ENCODE measurements around the gene TP53. TPM values are rescaled to one million over a fixed set of nuclear protein-coding genes. Genes with fewer than 3 reads are reported as not detected.

Gene TP53
- total RNA-seq (2012; rRNA removed), result 26.4 and 31.2 TPM in 2 replicates
- polyA plus RNA-seq (2012; rRNA removed), result 41.6 and 48.5 TPM in 2 replicates
- 86.0 and 105 TPM in 2 replicates for polyA plus RNA-seq (2012; cell fraction: cytosol; rRNA removed)
- 34.8 and 74.1 TPM in 2 replicates for polyA plus RNA-seq (2012; cell fraction: nucleus; rRNA removed; ENCODE audit: low replicate concordance)
- Bru-seq, nascent RNA, result percentile 68 among the genes with signal in this experiment
- percentile 86 among the genes with signal in this experiment for BruChase-seq, experiment 1, labeled RNA remaining after a 6-hour chase
- percentile 76 among the genes with signal in this experiment for BruChase-seq, experiment 2, labeled RNA remaining after a 2-hour chase
- long read RNA-seq, transcript TP53-227 (11 exons, 2,579 nt), result major isoform, 22 of 75 reads
- long read RNA-seq, transcript TP53-225 (7 exons, 2,271 nt), result minor isoform, 6 of 75 reads
- long read RNA-seq, partial matches to known transcripts, result 22 of 75 reads
- long read RNA-seq, other reads (novel, unspliced or antisense), result 23 of 75 reads

- Histone ChIP-seq H3K9me3 (ENCODE audit: control insufficient read depth, insufficient read depth, low read length) (no peaks in the 10 kb centered on the region), H3K23ac (ENCODE audit: low read depth, low read length) (peak within 1 kb of the TSS; percentile 98), H3K14ac (replicated peaks; ENCODE audit: low read depth, low read length) (peak within 1 kb of the TSS; percentile 95), H2BK5ac (ENCODE audit: low read depth, low read length, poor library complexity, severe bottlenecking) (peak within 1 kb of the TSS; percentile 95), H4K91ac (ENCODE audit: insufficient read depth, low read depth, low read length) (peak within 1 kb of the TSS; percentile 93), H2BK20ac (ENCODE audit: low read depth, low read length) (peak within 1 kb of the TSS; percentile 55), H3K9me1 (ENCODE audit: insufficient read depth, low read length) (no peaks in the 10 kb centered on the region), H3K4me2 (ENCODE audit: low read depth, low read length) (peak within 1 kb of the TSS; percentile 93), H4K20me1 (ENCODE audit: insufficient read depth, low read length) (peaks cover 4% of the 10 kb centered on the region), H3K27me3 (ENCODE audit: control insufficient read depth, insufficient read depth, low read length) (no peaks in the 10 kb centered on the region), H3K27ac (ENCODE audit: insufficient read depth, low read length) (peak within 1 kb of the TSS; percentile 96), H3K79me1 (ENCODE audit: low read depth in 1 of 2, low read length in 2 of 2) (peaks cover 15 to 60% of the 10 kb centered on the region in 2 experiments), H3K9ac (ENCODE audit: low read depth, low read length) (peak within 1 kb of the TSS; percentile 96), H2AFZ (replicated peaks; ENCODE audit: low read length, poor library complexity) (peak within 1 kb of the TSS; percentile 94), H2AK5ac (ENCODE audit: low read depth, low read length) (peak within 1 kb of the TSS; percentile 95), H3K36me3 (ENCODE audit: control insufficient read depth, insufficient read depth, low read length) (no peaks in the 10 kb centered on the region), H2BK120ac (ENCODE audit: low read depth, low read length) (peak within 1 kb of the TSS; percentile 88), H2AK9ac (replicated peaks; ENCODE audit: low read depth, low read length, poor library complexity) (peak within 1 kb of the TSS; percentile 95), H3K18ac (ENCODE audit: low read depth, low read length) (peak within 1 kb of the TSS; percentile 86), H4K8ac (ENCODE audit: low read depth in 2 of 2, low read length in 2 of 2) (peak within 1 kb of the TSS; percentile 86 to 95), H3K4me3 (ENCODE audit: insufficient read depth, low read depth, low read length) (peak within 1 kb of the TSS; percentile 83), H3K4ac (ENCODE audit: low read depth, low read length) (peak within 1 kb of the TSS; percentile 97), H3K4me1 (ENCODE audit: control insufficient read depth, insufficient read depth, low read length) (no peaks in the 10 kb centered on the region), H4K5ac (ENCODE audit: low read depth, low read length) (peak within 1 kb of the TSS; percentile 98), H2BK15ac (ENCODE audit: low read depth, low read length) (peak within 1 kb of the TSS; percentile 38; the same call in 1 of the 3 replicates), H3K56ac (ENCODE audit: extremely low read depth, insufficient read depth, low read length) (peak within 1 kb of the TSS; percentile 99)
- 0 to 100% methylated on average over 1 to 20 of the region's 30 CpGs for WGBS, 2 experiments (ENCODE audit: extremely low coverage in 2 of 2, insufficient read length in 1 of 2)
- TF ChIP-seq POLR2A (IDR thresholded peaks at IDR 0.05; ENCODE audit: low read depth, low read length) (peak; percentile 85), SMC3 (IDR thresholded peaks at IDR 0.05; ENCODE audit: low read depth, low read length) (0 out of 2 replicates have a peak, but pooled peaks have one; percentile 2), CEBPB (IDR thresholded peaks at IDR 0.05; ENCODE audit: low read depth, low read length) (peak; percentile 93), BHLHE40 (IDR thresholded peaks at IDR 0.05; ENCODE audit: low read depth, low read length) (peak; percentile 18; the same call in 1 of the 2 replicates), RAD21 (IDR thresholded peaks at IDR 0.05; ENCODE audit: low read length) (no peak), MAFK (IDR thresholded peaks at IDR 0.05; ENCODE audit: low read depth, low read length) (no peak), FOS (IDR thresholded peaks at IDR 0.05; ENCODE audit: low read depth, low read length) (peak; percentile 89), MXI1 (IDR thresholded peaks at IDR 0.05; ENCODE audit: borderline replicate concordance, low read depth, low read length) (peak; percentile 94), MAZ (IDR thresholded peaks at IDR 0.05; ENCODE audit: borderline replicate concordance, low read depth, low read length) (peak; percentile 17; the same call in 1 of the 2 replicates)
- peak; percentile 33 for ATAC-seq (ENCODE audit: low read depth)
- dilution Hi-C loops (cut with HindIII; ENCODE audit: low sequenced_read_pairs, unreplicated experiment), result no loop called here
- POLR2A ChIA-PET (ENCODE audit: unreplicated experiment), result interaction anchor here (0.5 to 3.0 kb wide), 5 partner anchors 57 to 190 kb away, joined by 3 to 9 read pairs (median 3); partner anchors contain the start of genes MPDU1 and SAT2
- CTCF ChIA-PET, result interaction anchor here (0.5 to 4.1 kb wide), 15 partner anchors 15 to 641 kb away, joined by 3 to 27 read pairs (median 4); partner anchors contain the start of genes CD68, EFNB3, FXR2 and MPDU1
- BruUV-seq (replicated peaks), result TSS peak; percentile 27
- DNase-seq, result peak; percentile 90
- intact Hi-C loops (cut with micrococcal nuclease), result loop anchor here (2.0 to 5.0 kb wide), 2 partner anchors 72 to 205 kb away; partner anchors contain the start of genes FXR2, POLR2A and SLC35G6
- in situ Hi-C loops (cut with MboI; ENCODE audit: low sequenced_read_pairs), result no loop called here
Observed at GRCh38 chr17:7687072-7687907, at the start of gene TP53. TSS of gene TP53 (minus strand) at chr17:7687490. CDS start at chr17:7676594, 10,896 bp downstream.
